GM12864 (cell line): ENCODE results near the gene SMAP2.
A peak's percentile ranks its signal among the peaks of the same experiment; 100 is the strongest.
"Not testable (repeated sequence)": the region's sequence is repeated elsewhere in the genome, so short reads cannot be mapped to it uniquely, and the experiment has no call there.

ENCODE experiments used
- DNase-seq: peaks from one replicate; pipeline ENCODE4 v3.0.0-alpha.2; 2011; ENCODE audit warnings: low read depth
- H3K4me3 ChIP-seq: 2 replicates; pipeline ENCODE4 v1.5.1; 2011; ENCODE audit warnings: mild to moderate bottlenecking, low read depth, low read length, control low read depth
- TF ChIP-seq, protein P1 (sequence below): IDR thresholded peaks from 2 replicates; pipeline ENCODE4 v1.5.1; 2011; ENCODE audit warnings: low read depth, mild to moderate bottlenecking, moderate library complexity, low read length, control low read depth, inconsistent platforms; ENCODE audit errors: missing control alignments

SMAP2 gene

DNA sequence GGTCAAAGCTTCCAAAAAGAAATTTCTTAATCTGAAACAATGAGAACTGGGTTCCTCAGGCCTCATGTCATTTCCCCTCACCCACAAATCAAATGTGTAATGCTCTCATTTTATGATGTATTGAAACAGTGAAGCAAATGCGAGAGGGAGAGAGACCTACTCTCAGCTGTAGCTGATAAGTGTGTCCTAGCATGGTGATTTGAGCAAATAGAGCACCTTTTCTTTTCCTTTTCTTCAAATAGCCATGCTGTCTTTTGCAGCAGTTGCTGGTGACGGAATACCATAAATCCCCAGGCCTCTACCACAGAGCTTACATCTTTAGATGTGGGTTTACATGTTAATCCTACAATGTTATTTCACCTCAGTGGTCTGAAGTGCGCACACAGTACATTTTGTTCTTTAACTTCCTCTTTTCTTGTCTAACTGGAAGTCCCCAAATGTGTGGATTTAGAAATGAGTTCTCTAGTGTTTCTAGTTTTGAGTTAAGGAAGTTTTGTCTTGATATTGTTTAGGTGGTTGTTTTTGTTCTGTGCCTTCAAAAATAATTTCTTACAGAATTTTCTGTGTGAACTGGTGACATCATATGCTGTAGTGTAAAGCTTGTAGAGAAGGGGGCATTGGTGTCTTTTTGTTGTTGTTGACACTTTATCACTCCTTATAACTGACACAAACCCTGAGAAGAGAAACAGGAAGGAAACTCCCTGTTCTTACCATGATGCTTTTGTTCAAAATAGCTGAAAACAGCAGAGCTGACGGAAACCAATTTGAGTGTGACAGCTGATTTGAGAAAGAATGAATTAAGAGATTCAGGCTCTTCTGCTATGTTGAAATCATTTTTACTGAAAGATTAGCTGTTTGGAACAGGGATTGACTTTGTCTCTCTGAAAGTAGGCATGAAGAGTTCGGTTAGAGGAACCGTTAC is 12.2 kb downstream of the SMAP2 start:
- TF ChIP-seq, protein P1, sequence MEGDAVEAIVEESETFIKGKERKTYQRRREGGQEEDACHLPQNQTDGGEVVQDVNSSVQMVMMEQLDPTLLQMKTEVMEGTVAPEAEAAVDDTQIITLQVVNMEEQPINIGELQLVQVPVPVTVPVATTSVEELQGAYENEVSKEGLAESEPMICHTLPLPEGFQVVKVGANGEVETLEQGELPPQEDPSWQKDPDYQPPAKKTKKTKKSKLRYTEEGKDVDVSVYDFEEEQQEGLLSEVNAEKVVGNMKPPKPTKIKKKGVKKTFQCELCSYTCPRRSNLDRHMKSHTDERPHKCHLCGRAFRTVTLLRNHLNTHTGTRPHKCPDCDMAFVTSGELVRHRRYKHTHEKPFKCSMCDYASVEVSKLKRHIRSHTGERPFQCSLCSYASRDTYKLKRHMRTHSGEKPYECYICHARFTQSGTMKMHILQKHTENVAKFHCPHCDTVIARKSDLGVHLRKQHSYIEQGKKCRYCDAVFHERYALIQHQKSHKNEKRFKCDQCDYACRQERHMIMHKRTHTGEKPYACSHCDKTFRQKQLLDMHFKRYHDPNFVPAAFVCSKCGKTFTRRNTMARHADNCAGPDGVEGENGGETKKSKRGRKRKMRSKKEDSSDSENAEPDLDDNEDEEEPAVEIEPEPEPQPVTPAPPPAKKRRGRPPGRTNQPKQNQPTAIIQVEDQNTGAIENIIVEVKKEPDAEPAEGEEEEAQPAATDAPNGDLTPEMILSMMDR: no peak
- DNase-seq: peak; percentile 88
- H3K4me3 ChIP-seq: peak overlapping the region; percentile 38

GRCh38 chr1:40386359-40386723 is 12.8 kb downstream of the SMAP2 start:
- peak overlapping the region; percentile 38 for H3K4me3 ChIP-seq

DNA sequence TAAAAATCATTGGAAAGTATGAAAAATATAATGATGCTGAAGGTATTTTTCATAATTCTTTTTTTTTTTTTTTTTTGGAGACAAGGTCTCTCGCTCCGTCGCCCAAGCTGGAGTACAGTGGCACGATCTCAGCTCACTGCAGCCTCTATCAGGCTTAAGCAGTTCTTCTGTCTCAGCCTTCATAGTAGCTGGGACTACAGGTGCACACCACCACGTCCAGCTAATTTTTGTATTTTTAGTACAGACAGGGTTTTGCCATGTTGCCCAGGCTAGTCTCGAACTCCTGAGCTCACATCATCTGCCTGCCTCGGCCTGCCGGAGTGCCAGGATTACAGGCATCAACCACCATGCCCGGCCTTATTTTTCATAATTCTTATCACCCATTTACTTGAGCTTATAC is 13.3 kb downstream of the SMAP2 start:
- TF ChIP-seq, protein P1: no peak
- DNase-seq: no peak
- H3K4me3 ChIP-seq: peak overlapping the region; percentile 38

More at GRCh38 chr1:40386359-40386723, 12.8 kb downstream of the SMAP2 start:
- TF ChIP-seq, protein P1: no peak
- DNase-seq: no peak

DNA sequence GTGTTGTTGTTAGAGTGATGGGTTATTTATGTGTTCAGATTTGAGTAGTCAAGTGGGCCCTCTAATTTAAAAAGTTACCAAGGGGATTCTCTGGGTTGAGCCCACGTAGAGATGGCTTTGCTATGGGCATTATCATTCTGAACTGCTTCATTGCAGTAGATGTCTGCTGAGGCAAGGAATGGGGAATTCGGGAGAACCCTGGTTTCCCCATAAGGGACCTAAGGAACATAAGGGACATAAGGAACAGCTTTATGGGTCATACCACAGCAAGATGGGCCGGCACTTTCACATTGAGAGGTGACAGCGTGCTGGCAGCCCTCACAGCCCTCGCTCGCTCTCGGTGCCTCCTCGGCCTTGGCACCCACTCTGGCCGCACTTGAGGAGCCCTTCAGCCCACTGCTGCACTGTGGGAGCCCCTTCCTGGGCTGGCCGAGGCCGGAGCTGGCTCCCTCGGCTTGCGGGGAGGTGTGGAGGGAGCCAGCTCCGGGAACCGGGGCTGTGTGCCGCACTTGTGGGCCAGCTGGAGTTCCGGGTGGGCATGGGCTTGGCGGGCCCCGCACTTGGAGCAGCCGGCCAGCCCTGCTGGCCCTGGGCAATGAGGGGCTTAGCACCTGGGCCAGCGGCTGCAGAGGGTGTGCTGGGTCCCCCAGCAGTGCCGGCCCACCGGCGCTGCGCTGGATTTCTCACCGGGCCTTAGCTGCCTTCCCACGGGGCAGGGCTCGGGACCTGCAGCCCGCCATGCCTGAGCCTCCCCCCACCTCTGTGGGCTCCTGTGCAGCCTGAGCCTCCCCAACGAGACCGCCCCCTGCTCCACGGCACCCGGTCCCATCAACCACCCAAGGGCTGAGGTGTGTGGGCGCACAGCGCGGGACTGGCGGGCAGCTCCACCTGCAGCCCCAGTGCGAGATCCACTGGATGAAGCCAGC is 14.1 kb downstream of the SMAP2 start:
- H3K4me3 ChIP-seq, DNase-seq: not testable (repeated sequence)

DNA sequence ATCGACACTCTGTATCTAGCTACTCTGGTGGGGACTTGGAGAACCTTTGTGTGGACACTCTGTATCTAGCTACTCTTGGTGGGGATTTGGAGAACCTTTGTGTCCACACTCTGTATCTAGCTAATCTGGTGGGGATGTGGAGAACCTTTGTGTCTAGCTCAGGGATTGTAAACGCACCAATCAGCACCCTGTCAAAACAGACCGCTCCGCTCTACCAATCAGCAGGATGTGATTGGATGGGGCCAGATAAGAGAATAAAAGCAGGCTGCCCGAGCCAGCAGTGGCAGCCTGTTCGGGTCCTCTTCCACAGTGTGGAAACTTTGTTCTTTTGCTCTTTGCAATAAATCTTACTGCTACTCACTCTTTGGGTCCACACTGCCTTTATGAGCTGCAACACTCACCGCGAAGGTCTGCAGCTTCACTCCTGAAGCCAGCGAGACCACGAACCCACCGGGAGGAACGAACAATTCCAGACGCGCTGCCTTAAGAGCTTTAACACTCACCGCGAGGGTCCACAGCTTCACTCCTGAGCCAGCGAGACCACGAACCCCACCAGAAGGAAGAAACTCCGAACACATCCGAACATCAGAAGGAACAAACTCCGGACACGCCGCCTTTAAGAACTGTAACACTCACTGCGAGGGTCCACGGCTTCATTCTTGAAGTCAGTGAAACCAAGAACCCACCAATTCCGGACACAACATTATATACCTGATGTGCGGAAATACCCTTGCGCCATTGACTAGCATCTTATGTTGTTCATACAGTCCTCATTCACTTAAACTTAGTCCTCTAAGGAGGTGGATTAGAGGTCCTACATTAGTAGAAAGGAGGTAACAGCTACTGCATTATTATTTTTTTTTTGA is 15.2 kb downstream of the SMAP2 start:
- DNase-seq, H3K4me3 ChIP-seq: not testable (repeated sequence)

GRCh38 chr1:40389322-40389803 is 15.8 kb downstream of the SMAP2 start:
- no peak for DNase-seq
- TF ChIP-seq, protein P1: no peak

DNA sequence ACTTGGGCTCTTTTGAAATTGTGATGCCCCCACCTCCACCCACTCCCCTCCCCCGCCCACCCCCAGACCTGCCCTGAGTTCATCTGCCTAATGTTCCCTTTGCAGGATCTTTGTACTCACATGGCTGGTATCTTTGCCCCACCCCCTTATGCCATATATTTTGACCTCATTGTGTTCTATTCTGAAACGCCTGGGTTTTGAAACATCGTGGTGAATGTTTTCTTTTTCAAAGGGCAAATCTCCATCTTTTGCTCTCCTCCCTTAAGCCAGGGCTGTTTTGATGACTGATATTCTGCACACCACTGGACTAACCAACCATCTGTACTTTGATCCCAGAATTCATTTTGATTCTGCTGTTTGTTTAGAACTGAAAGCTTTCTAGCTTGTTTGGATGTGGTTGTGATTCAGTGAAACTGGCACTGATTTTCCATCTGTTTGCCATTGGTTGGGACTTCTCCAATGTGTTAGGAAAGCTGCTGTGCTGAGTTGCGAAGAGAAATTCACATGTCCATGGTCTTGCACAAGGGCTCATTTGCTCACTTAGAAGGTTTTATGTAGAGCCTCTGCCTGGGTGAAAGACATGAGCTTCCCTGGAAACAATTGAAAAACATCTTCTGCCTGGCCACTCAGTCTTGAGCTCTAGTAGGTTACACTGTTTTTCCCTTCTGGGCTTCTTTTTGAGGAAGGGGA is 16.5 kb downstream of the SMAP2 start:
- no peak overlapping the region for H3K4me3 ChIP-seq
- no peak for DNase-seq
- TF ChIP-seq, protein P1: no peak

More at GRCh38 chr1:40389322-40389803, 15.8 kb downstream of the SMAP2 start:
- H3K4me3 ChIP-seq: no peak overlapping the region
